BE2C (cell line): ENCODE measurements around the gene PHETA2.

Experiments
- DNase-seq: peaks from one replicate; pipeline ENCODE4 v3.0.0-alpha.2; 2020
- H3K27me3 ChIP-seq: fragments of 250-450 bp; sonication (Bioruptor Pico); 2 replicates; pipeline ENCODE4 v1.5.1; 2020; ENCODE audit warnings: mild to moderate bottlenecking
- H3K36me3 ChIP-seq: fragments of 250-450 bp; sonication (Bioruptor Pico); 2 replicates; pipeline ENCODE4 v1.5.1; 2020; ENCODE audit warnings: mild to moderate bottlenecking
- H3K4me1 ChIP-seq: fragments of 250-450 bp; sonication (Bioruptor Pico); 2 replicates; pipeline ENCODE4 v1.5.1; 2020
- H3K4me3 ChIP-seq: 2 replicates; pipeline ENCODE4 v1.5.1; 2011; ENCODE audit warnings: low read depth, low read length
- H3K9me3 ChIP-seq: fragments of 250-450 bp; sonication (Bioruptor Pico); 2 replicates; pipeline ENCODE4 v1.5.1; 2020
- CTCF ChIP-seq: IDR thresholded peaks from 2 replicates; pipeline ENCODE4 v1.5.1; 2012; ENCODE audit warnings: mild to moderate bottlenecking, low read depth, low read length

PHETA2 gene

GRCh38 chr22:42078469-42079318, 4.6 kb downstream of the PHETA2 start:
- peaks cover 6% of the 10 kb centered on the region for H3K4me1 ChIP-seq
- H3K36me3 ChIP-seq = peaks cover 22% of the 10 kb centered on the region
- no peak for TF ChIP-seq CTCF
- peak overlapping the region; percentile 89 for H3K4me3 ChIP-seq
- no peaks in the 10 kb centered on the region for H3K27me3 ChIP-seq
- DNase-seq = no peak
- H3K9me3 ChIP-seq = no peaks in the 10 kb centered on the region

- peak within 1 kb of the TSS; percentile 89 for H3K4me3 ChIP-seq
- H3K27me3 ChIP-seq = no peaks in the 10 kb centered on the region
- peaks cover 30% of the 10 kb centered on the region for H3K36me3 ChIP-seq
- no peaks in the 10 kb centered on the region for H3K9me3 ChIP-seq
- no peak for TF ChIP-seq CTCF
- H3K4me1 ChIP-seq = peaks cover 6% of the 10 kb centered on the region
- DNase-seq = peak; percentile 99
Observed at GRCh38 chr22:42079319-42080251, 5.5 kb downstream of the PHETA2 start, which contains the start of gene SMDT1. Gene SMDT1 (plus strand): TSS chr22:42079700. CDS start chr22:42079769, 69 bp downstream.

GRCh38 chr22:42080287-42080686, 6.2 kb downstream of the PHETA2 start:
- Histone ChIP-seq H3K9me3 (no peaks in the 10 kb centered on the region), H3K27me3 (no peaks in the 10 kb centered on the region), H3K4me3 (peak overlapping the region; percentile 89), H3K36me3 (peaks cover 36% of the 10 kb centered on the region), H3K4me1 (peaks cover 6% of the 10 kb centered on the region)
- no peak for TF ChIP-seq CTCF
- DNase-seq = peak; percentile 41

GRCh38 chr22:42083119-42083518, 9.1 kb downstream of the PHETA2 start:
- Histone ChIP-seq H3K9me3 (no peaks in the 10 kb centered on the region), H3K27me3 (no peaks in the 10 kb centered on the region), H3K36me3 (peaks cover 57% of the 10 kb centered on the region), H3K4me1 (peaks cover 6% of the 10 kb centered on the region), H3K4me3 (no peak overlapping the region)
- no peak for DNase-seq
- no peak for TF ChIP-seq CTCF

GRCh38 chr22:42084874-42085273, 10.8 kb downstream of the PHETA2 start:
- no peak for TF ChIP-seq CTCF
- no peaks in the 10 kb centered on the region for H3K9me3 ChIP-seq
- no peaks in the 10 kb centered on the region for H3K27me3 ChIP-seq
- no peaks in the 10 kb centered on the region for H3K4me1 ChIP-seq
- peaks cover 68% of the 10 kb centered on the region for H3K36me3 ChIP-seq
- no peak for DNase-seq
- H3K4me3 ChIP-seq = no peak overlapping the region
